Stimulated activated CD4-positive, alpha-beta T cell treated with anti-CD3 and anti-CD28 coated beads, Interleukin-1b, Interleukin-23, amount 100 ng/mL, for 1 hour (primary cell): ENCODE measurements around the gene FEZ2.

ENCODE experiments used
- DNase-seq, 2 donors: peaks; one replicate each; pipeline ENCODE4 v3.0.0-alpha.2; 2020; ENCODE audit warnings: low read depth in 2 of 2

Gene FEZ2

GRCh38 chr2:36587556-36587955 is 10.4 kb downstream of the FEZ2 start:
- DNase-seq, result no peak

GRCh38 chr2:36587101-36587500 is 10.9 kb downstream of the FEZ2 start:
- DNase-seq, result no peak

GRCh38 chr2:36586672-36587071 is 11.3 kb downstream of the FEZ2 start:
- DNase-seq, result no peak

- no peak for DNase-seq
These were observed 13.7 kb downstream of the FEZ2 start for GRCh38 chr2:36584148-36584794.

- no peak for DNase-seq
These were observed 15.0 kb downstream of the FEZ2 start for GRCh38 chr2:36582951-36583350.

- DNase-seq, result no peak
These were observed 15.4 kb downstream of the FEZ2 start for GRCh38 chr2:36582538-36582937.

GRCh38 chr2:36579297-36579664 is 18.7 kb downstream of the FEZ2 start:
- no peak for DNase-seq

GRCh38 chr2:36578343-36579296 is 19.3 kb downstream of the FEZ2 start:
- no peak for DNase-seq

GRCh38 chr2:36577884-36578283 is 20.1 kb downstream of the FEZ2 start:
- no peak for DNase-seq

- no peak for DNase-seq
These were observed 23.4 kb downstream of the FEZ2 start for GRCh38 chr2:36574560-36574959.

GRCh38 chr2:36573165-36573564 is 24.8 kb downstream of the FEZ2 start:
- DNase-seq, result no peak

GRCh38 chr2:36572719-36573059 is 25.3 kb downstream of the FEZ2 start:
- DNase-seq, result no peak

GRCh38 chr2:36572054-36572718 is 25.8 kb downstream of the FEZ2 start:
- DNase-seq, result no peak

GRCh38 chr2:36570416-36570815 is 27.6 kb downstream of the FEZ2 start:
- no peak for DNase-seq

- DNase-seq, result no peak
These were observed 28.6 kb downstream of the FEZ2 start for GRCh38 chr2:36569267-36569856.

GRCh38 chr2:36568516-36569246 is 29.3 kb downstream of the FEZ2 start:
- DNase-seq, result no peak

- no peak for DNase-seq
These were observed 30.1 kb downstream of the FEZ2 start for GRCh38 chr2:36567711-36568408.

GRCh38 chr2:36566887-36567286 is 31.1 kb downstream of the FEZ2 start:
- no peak for DNase-seq

- no peak for DNase-seq
These were observed 32.3 kb downstream of the FEZ2 start for GRCh38 chr2:36565712-36566111.

GRCh38 chr2:36564377-36564930 is 33.5 kb downstream of the FEZ2 start:
- DNase-seq, result no peak
